ENCODE results near the gene CDKAL1.
"Not testable (repeated sequence)": the region's sequence is repeated elsewhere in the genome, so short reads cannot be mapped to it uniquely, and the experiment has no call there.

CDKAL1 gene

DNA sequence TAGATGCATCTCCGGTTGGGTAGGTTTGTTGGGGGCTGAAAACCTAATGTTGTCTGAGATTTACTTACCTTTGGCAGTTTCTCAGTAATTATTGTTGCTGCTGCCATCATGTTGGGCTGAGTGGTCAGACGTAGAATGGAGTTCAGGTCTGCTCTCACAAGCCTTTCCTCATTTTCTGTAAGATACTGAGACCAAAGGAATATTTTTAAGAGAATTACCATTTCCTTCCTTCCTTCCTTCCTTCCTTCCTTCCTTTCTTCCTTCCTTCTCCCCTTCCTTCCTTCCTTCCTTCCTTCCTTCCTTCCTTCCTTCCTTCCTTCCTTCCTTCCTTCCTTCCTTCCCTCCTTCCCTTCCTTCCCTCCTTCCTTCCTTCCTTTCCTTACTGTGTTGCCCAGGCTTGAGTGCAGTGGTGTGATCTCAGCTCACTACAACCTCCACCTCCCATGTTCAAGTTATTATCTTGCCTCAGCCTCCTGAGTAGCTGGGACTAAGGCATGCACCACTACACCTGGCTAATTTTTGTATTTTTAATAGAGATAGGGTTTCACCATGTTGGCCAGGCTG is 222.4 kb downstream of the CDKAL1 start:
- not testable (repeated sequence) for DNase-seq (ENCODE audit: low read depth, low spot score); H3K4me3 ChIP-seq (ENCODE audit: low read length); H3K36me3 ChIP-seq (ENCODE audit: control insufficient read depth, insufficient read depth, low read length); H3K27me3 ChIP-seq (ENCODE audit: control insufficient read depth, insufficient read depth, low read length); H3K9me3 ChIP-seq (ENCODE audit: control insufficient read depth, insufficient read depth, low read length); H3K4me1 ChIP-seq (ENCODE audit: control insufficient read depth, insufficient read depth, low read length); H3K27ac ChIP-seq (ENCODE audit: low read length)
- WGBS (ENCODE audit: insufficient coverage, insufficient read length): no CpG with 5 or more reads among the region's 2 CpGs

DNA sequence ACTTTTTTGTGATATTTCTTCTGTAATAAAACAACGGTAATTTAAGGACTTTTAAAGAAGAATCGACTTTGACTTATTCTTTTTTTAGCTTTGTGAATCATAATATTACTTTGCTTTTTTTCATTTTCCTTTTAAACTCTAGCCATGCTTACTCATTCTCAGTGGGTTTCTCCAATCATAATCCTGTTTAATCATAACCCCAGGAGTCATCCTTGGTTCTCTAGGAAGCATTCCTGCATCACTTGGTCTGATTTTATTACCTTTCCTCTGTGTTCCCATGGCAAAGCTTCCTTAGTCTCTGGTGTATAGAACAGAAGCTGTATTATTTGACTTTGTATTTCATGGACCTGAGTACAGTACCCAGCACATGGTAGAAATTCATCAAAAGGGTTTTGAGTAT is 223.5 kb downstream of the CDKAL1 start:
- Histone ChIP-seq H3K4me1 (ENCODE audit: control insufficient read depth, insufficient read depth, low read length) (no peaks in the 10 kb centered on the region), H3K4me3 (ENCODE audit: low read length) (no peak overlapping the region), H3K9me3 (ENCODE audit: control insufficient read depth, insufficient read depth, low read length) (no peaks in the 10 kb centered on the region), H3K27me3 (ENCODE audit: control insufficient read depth, insufficient read depth, low read length) (no peaks in the 10 kb centered on the region), H3K27ac (ENCODE audit: low read length) (no peak overlapping the region), H3K36me3 (ENCODE audit: control insufficient read depth, insufficient read depth, low read length) (no peaks in the 10 kb centered on the region)
- no peak for DNase-seq (ENCODE audit: low read depth, low spot score)
- WGBS (ENCODE audit: insufficient coverage, insufficient read length): no CpG with 5 or more reads among the region's 2 CpGs

DNA sequence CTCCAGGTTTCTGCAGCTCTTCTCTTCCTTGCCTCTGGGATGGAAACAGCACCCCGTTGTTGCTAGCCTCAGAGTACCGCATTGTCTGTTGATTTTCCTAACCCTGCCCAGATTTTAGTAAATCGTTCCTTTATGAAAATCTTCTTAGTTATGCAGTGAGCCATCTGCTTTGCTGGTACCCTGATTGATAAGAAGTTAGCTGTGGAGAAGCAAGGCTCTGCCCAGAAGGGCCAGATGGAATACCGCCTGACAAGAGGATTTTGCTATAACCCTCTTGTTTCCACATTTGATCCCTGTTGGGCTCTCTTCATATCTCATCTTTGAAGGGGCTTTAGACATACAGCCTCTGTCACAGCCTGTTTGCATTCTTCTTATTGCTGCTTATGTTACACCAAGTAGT is 229.0 kb downstream of the CDKAL1 start:
- no peaks in the 10 kb centered on the region for H3K27me3 ChIP-seq (ENCODE audit: control insufficient read depth, insufficient read depth, low read length)
- H3K4me1 ChIP-seq (ENCODE audit: control insufficient read depth, insufficient read depth, low read length): no peaks in the 10 kb centered on the region
- no peak overlapping the region for H3K27ac ChIP-seq (ENCODE audit: low read length)
- WGBS (ENCODE audit: insufficient coverage, insufficient read length): no CpG with 5 or more reads among the region's 4 CpGs
- H3K4me3 ChIP-seq (ENCODE audit: low read length): no peak overlapping the region
- no peak for DNase-seq (ENCODE audit: low read depth, low spot score)
- no peaks in the 10 kb centered on the region for H3K9me3 ChIP-seq (ENCODE audit: control insufficient read depth, insufficient read depth, low read length)
- H3K36me3 ChIP-seq (ENCODE audit: control insufficient read depth, insufficient read depth, low read length): no peaks in the 10 kb centered on the region

DNA sequence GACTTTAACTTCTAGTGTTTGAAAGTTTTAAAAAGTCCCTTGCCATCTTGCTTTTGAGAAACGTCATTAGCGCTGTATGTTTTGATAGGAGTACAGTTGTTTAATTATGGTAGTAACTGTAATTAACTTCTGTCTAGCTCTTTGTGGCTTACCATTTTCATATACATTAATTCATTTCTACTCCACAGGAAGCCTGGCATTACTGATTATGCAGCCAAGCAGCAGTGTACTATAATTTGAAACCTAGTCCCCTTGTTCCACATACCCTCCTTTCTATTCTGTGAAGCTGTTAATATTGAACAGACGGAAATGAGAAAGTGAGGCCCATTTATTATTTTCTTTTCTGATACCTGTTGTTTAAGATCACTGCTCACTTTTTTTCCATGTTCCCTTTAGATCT is 235.4 kb downstream of the CDKAL1 start:
- Histone ChIP-seq H3K36me3 (ENCODE audit: control insufficient read depth, insufficient read depth, low read length) (no peaks in the 10 kb centered on the region), H3K27me3 (ENCODE audit: control insufficient read depth, insufficient read depth, low read length) (no peaks in the 10 kb centered on the region), H3K27ac (ENCODE audit: low read length) (no peak overlapping the region), H3K9me3 (ENCODE audit: control insufficient read depth, insufficient read depth, low read length) (no peaks in the 10 kb centered on the region), H3K4me1 (ENCODE audit: control insufficient read depth, insufficient read depth, low read length) (0 out of 2 replicates have a peak, but pooled peaks cover 1% of the 10 kb centered on the region), H3K4me3 (ENCODE audit: low read length) (no peak overlapping the region)
- no CpG with 5 or more reads among the region's 3 CpGs for WGBS (ENCODE audit: insufficient coverage, insufficient read length)
- no peak for DNase-seq (ENCODE audit: low read depth, low spot score)

GRCh38 chr6:20770773-20771172 is 236.5 kb downstream of the CDKAL1 start:
- H3K27ac ChIP-seq (ENCODE audit: low read length): no peak overlapping the region
- no peak overlapping the region for H3K4me3 ChIP-seq (ENCODE audit: low read length)
- H3K36me3 ChIP-seq (ENCODE audit: control insufficient read depth, insufficient read depth, low read length): no peaks in the 10 kb centered on the region

GRCh38 chr6:20771409-20771808 is 237.2 kb downstream of the CDKAL1 start:
- H3K36me3 ChIP-seq (ENCODE audit: control insufficient read depth, insufficient read depth, low read length): no peaks in the 10 kb centered on the region
- H3K9me3 ChIP-seq (ENCODE audit: control insufficient read depth, insufficient read depth, low read length): no peaks in the 10 kb centered on the region
- H3K4me1 ChIP-seq (ENCODE audit: control insufficient read depth, insufficient read depth, low read length): 0 out of 2 replicates have a peak, but pooled peaks cover 1% of the 10 kb centered on the region
- WGBS (ENCODE audit: insufficient coverage, insufficient read length): no CpG with 5 or more reads among the region's 6 CpGs
- no peak overlapping the region for H3K27ac ChIP-seq (ENCODE audit: low read length)
- H3K27me3 ChIP-seq (ENCODE audit: control insufficient read depth, insufficient read depth, low read length): no peaks in the 10 kb centered on the region
- H3K4me3 ChIP-seq (ENCODE audit: low read length): no peak overlapping the region
- peak; percentile 37 for DNase-seq (ENCODE audit: low read depth, low spot score)

More at GRCh38 chr6:20770773-20771172, 236.5 kb downstream of the CDKAL1 start:
- H3K4me1 ChIP-seq (ENCODE audit: control insufficient read depth, insufficient read depth, low read length): 0 out of 2 replicates have a peak, but pooled peaks cover 1% of the 10 kb centered on the region
- no CpG with 5 or more reads among the region's 1 CpG for WGBS (ENCODE audit: insufficient coverage, insufficient read length)
- DNase-seq (ENCODE audit: low read depth, low spot score): no peak
- H3K27me3 ChIP-seq (ENCODE audit: control insufficient read depth, insufficient read depth, low read length): no peaks in the 10 kb centered on the region
- H3K9me3 ChIP-seq (ENCODE audit: control insufficient read depth, insufficient read depth, low read length): no peaks in the 10 kb centered on the region

DNA sequence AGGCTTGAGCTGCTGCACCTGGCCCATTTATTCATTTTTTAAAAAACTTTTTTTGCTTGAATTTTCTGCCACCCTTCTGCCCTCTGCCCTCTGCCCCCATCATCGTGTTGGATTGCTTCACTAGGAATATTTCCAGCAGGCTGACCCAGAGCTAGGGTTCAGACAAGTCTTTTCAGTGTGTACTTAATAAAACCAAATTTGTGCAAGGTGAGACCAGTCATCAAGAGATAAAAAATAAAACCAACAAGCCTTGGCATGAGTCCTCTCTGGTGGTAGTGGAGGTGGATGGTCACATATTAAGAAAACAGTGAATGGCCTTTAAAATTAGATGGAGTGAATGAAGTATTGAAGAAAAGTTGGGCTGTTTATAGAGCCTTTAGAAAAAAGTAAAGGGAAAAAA is 239.6 kb downstream of the CDKAL1 start:
- DNase-seq (ENCODE audit: low read depth, low spot score): no peak
- Histone ChIP-seq H3K36me3 (ENCODE audit: control insufficient read depth, insufficient read depth, low read length) (no peaks in the 10 kb centered on the region), H3K9me3 (ENCODE audit: control insufficient read depth, insufficient read depth, low read length) (no peaks in the 10 kb centered on the region), H3K4me3 (ENCODE audit: low read length) (no peak overlapping the region), H3K27ac (ENCODE audit: low read length) (no peak overlapping the region), H3K4me1 (ENCODE audit: control insufficient read depth, insufficient read depth, low read length) (0 out of 2 replicates have a peak, but pooled peaks cover under 1% of the 10 kb centered on the region), H3K27me3 (ENCODE audit: control insufficient read depth, insufficient read depth, low read length) (no peaks in the 10 kb centered on the region)
- WGBS (ENCODE audit: insufficient coverage, insufficient read length): no CpG with 5 or more reads among the region's 1 CpG

DNA sequence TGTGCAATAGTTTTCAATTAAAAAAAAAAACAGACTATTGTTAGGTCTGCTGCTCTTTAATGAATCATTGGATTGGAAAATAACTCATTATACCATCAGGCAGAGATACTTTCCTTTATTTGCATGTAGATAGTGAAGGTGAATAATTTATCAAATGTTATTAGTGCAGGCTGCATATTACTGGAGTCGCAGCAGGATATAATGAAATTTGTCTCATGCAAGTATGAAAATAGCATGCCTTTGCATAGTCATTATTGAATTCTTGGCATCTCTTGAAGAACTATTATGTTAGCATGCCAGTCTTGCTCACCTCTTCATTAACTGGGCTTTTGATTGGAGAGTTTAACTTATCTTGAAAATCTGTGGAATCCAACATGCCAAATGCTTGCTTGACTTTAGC is 241.7 kb downstream of the CDKAL1 start:
- Histone ChIP-seq H3K9me3 (ENCODE audit: control insufficient read depth, insufficient read depth, low read length) (no peaks in the 10 kb centered on the region), H3K27me3 (ENCODE audit: control insufficient read depth, insufficient read depth, low read length) (no peaks in the 10 kb centered on the region), H3K4me3 (ENCODE audit: low read length) (no peak overlapping the region), H3K4me1 (ENCODE audit: control insufficient read depth, insufficient read depth, low read length) (no peaks in the 10 kb centered on the region), H3K27ac (ENCODE audit: low read length) (no peak overlapping the region), H3K36me3 (ENCODE audit: control insufficient read depth, insufficient read depth, low read length) (no peaks in the 10 kb centered on the region)
- WGBS (ENCODE audit: insufficient coverage, insufficient read length): no CpG with 5 or more reads among the region's 1 CpG
- no peak for DNase-seq (ENCODE audit: low read depth, low spot score)

DNA sequence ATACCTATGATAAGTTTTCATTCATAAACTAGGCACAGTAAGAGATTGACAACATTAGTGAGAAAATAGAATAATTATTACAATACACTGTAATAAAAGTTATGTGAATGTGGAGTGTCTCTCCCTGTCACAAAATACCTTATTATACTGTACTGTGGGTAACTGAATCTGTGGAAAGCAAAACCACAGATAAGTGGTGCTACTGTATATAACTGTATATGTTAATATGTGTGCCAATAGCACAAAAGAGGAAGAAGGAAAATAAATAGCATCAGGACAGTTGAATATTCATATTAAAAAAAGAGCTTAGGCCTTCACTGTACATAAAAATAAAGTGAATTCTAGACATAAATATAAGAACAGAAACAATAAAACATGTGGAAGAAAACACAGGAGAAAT is 243.5 kb downstream of the CDKAL1 start:
- no peaks in the 10 kb centered on the region for H3K36me3 ChIP-seq (ENCODE audit: control insufficient read depth, insufficient read depth, low read length)
- no peaks in the 10 kb centered on the region for H3K27me3 ChIP-seq (ENCODE audit: control insufficient read depth, insufficient read depth, low read length)
- H3K27ac ChIP-seq (ENCODE audit: low read length): no peak overlapping the region
- no peak for DNase-seq (ENCODE audit: low read depth, low spot score)
- no peak overlapping the region for H3K4me3 ChIP-seq (ENCODE audit: low read length)
- no peaks in the 10 kb centered on the region for H3K9me3 ChIP-seq (ENCODE audit: control insufficient read depth, insufficient read depth, low read length)
- no peaks in the 10 kb centered on the region for H3K4me1 ChIP-seq (ENCODE audit: control insufficient read depth, insufficient read depth, low read length)

- WGBS (ENCODE audit: insufficient coverage, insufficient read length): 100% methylated on average over 1 of the region's 5 CpGs
- no peak overlapping the region for H3K4me3 ChIP-seq (ENCODE audit: low read length)
- H3K36me3 ChIP-seq (ENCODE audit: control insufficient read depth, insufficient read depth, low read length): no peaks in the 10 kb centered on the region
- no peaks in the 10 kb centered on the region for H3K9me3 ChIP-seq (ENCODE audit: control insufficient read depth, insufficient read depth, low read length)
- no peak for DNase-seq (ENCODE audit: low read depth, low spot score)
- no peaks in the 10 kb centered on the region for H3K27me3 ChIP-seq (ENCODE audit: control insufficient read depth, insufficient read depth, low read length)
- no peak overlapping the region for H3K27ac ChIP-seq (ENCODE audit: low read length)
- H3K4me1 ChIP-seq (ENCODE audit: control insufficient read depth, insufficient read depth, low read length): no peaks in the 10 kb centered on the region
Observed at GRCh38 chr6:20778459-20778858, 244.2 kb downstream of the CDKAL1 start.

DNA sequence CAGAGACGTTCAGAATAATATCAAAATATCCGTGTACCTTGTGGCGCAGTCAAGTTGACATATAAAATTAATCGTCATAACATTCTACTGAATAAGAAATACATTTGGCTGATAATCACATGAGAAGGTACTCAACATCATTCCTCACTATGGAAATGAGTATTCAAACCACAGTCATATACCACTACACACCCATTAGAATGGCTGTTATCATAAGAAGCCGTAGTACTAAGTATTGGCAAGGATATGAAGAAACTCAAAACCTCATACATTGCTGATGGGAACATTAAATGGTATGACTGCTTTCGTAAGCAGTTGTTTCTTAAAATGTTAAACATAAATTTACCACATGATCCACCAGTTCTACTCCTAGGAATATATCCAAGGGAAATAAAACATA is 244.7 kb downstream of the CDKAL1 start:
- H3K27ac ChIP-seq (ENCODE audit: low read length): no peak overlapping the region
- no peaks in the 10 kb centered on the region for H3K36me3 ChIP-seq (ENCODE audit: control insufficient read depth, insufficient read depth, low read length)
- no peak for DNase-seq (ENCODE audit: low read depth, low spot score)
- H3K9me3 ChIP-seq (ENCODE audit: control insufficient read depth, insufficient read depth, low read length): no peaks in the 10 kb centered on the region
- no CpG with 5 or more reads among the region's 6 CpGs for WGBS (ENCODE audit: insufficient coverage, insufficient read length)
- no peak overlapping the region for H3K4me3 ChIP-seq (ENCODE audit: low read length)
- no peaks in the 10 kb centered on the region for H3K27me3 ChIP-seq (ENCODE audit: control insufficient read depth, insufficient read depth, low read length)
- H3K4me1 ChIP-seq (ENCODE audit: control insufficient read depth, insufficient read depth, low read length): no peaks in the 10 kb centered on the region

Measured in iPS DF 6.9 (cell line).